AG20443 (cell line): ENCODE data around the gene C6.
"Not testable (repeated sequence)": the region's sequence is repeated elsewhere in the genome, so short reads cannot be mapped to it uniquely, and the experiment has no call there.

Experiments used
- DNase-seq: peaks from one replicate; pipeline ENCODE4 v3.0.0; 2012; ENCODE audit warnings: low spot score, mixed read lengths

The C6 gene

DNA sequence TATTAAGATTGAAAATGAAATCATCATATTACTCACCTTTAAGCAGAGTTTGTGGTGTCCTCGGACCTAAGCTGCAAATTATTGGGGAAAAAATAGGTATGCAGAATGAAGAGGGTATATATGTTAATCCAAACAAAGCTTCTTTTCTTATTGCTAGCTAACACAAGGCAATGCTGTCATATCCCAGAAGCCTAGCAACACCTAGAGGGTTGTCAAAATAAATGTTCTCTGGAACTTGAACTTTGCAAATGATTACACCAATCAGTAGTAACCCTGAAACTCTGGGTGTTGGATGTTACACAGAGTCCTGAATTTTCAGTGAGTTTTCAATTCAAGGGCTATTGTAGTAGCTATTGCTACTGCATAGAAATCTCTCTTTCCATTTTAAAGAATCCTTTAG, at the start of gene C6:
Gene C6, minus strand, starts transcription at position 193 of the 400 bp plus-strand sequence. CDS start 10,302 bp downstream, outside the sequence.
- DNase-seq, result no peak

DNA sequence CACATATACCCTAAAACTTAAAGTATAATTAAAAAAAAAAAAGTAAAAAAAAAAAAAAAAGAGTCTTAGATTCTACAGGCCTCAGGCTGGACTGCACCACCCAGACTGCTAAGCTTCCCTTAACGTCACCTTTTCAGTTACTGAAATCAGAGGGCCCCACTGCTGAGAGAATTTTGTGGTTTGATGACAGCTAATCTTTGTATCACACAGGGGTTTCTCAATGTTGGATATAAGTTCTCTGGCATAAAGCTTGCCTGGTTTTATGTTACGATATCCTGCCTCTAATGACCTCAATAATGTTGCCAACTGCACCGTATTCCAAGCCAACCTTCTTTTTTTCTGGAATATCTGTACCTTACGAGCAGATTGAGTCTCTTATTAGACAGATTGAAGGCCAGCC, 43.1 kb upstream of the C6 start:
- DNase-seq, result no peak

DNA sequence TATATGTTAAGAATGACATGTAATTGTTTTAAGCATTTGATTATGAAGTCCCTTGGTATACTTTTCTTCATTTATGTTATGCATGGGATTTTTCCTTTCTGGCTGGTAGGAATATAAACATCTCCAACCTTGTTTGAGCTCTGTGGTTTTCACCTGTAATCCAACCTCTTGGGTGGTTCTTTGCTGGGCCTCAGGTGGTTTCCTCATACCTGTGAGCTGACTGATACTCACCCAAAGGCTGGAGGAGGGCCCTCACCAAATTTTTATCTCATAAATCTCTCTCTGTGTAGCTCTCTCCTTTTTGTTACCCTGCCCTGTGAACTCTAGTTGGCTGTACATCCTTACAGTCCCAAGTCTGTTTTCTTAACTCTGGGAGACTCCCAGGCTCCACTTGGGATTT, 39.8 kb upstream of the C6 start:
- DNase-seq, result no peak

DNA sequence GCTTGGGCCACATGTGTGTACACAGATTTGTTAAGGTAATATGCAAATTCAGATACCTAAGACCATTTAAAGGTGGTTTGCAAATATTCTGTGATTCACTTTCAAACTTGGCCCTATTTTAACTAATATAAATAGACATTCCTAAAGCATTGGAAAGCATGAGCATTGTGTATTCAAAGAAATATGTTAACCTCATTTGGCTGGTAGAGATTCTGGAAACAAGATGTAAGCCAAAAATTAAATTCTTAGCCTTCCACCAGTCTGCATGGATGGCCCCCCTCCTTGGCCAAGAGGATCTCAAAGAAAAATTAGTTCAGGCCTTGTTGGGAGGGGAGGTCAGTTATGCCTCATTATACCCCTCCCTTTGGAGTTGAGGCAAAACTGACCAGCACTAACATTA, 38.7 kb upstream of the C6 start:
- DNase-seq, result peak; percentile 13

DNA sequence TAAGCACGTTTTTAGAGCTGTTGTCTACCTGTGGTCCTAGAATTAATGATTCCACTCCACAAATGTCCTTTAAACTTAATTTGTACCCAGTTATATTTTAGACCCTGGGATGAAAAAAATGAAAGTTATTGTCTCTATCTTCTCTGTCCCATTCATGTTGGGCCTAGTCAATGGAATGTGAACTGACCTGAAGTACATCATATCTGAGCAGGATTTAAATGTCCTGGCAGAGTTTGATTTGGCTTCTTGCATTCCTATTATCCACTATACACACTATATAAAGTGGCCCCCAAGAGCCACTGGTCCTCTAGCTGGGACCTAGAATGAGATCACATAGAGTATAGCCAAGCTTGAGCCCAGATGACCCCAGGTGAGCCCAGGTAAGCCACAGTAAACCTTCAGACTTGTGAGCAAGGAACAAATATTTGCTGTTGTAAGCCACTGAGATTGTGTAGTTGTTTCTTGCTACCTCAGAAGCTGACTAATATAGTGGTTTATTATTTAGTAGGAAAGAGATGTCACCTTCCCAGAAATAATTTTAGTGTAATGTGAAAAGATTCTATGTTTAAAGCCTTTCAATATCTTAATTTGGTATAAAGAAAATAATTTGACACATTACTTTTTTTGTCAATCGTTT, 37.1 kb upstream of the C6 start:
- DNase-seq, result no peak

DNA sequence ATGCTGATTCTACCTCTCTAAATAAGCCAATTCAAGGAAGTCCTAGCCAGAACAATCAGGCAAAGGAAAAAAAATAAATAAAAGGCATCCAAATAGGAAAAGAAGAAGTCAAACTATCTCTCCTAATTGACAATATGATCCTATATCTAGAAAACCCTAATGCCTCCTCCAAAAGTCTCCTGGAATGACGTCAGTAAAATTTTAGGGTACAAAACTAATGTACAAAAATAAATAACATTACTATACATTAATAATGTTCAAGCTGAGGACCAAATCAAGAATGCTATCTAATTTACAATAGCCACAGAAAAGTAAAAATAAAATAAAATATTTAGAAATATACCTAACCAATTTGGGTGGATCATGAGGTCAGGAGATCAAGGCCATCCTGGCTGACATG, 33.8 kb upstream of the C6 start:
- no peak for DNase-seq

DNA sequence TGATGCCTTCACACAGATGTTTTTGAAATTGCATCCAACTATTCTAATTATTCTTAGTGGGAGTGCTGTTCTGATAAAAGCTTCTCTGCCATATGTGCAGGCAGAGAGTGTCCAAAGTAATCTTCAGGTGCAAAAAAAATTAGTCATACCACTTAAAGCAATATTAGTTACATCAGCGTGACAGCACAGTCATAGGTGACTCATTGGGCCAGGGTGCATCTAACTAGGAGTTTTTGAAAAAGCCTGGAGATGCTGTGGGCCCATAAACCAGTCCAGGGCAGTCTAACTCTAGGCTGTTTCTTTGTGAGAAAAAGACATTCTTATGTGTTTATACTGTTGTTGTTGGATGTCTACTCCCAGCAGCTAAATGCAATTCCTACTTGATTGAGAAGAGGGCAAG, 33.0 kb upstream of the C6 start:
- DNase-seq, result peak; percentile 15

DNA sequence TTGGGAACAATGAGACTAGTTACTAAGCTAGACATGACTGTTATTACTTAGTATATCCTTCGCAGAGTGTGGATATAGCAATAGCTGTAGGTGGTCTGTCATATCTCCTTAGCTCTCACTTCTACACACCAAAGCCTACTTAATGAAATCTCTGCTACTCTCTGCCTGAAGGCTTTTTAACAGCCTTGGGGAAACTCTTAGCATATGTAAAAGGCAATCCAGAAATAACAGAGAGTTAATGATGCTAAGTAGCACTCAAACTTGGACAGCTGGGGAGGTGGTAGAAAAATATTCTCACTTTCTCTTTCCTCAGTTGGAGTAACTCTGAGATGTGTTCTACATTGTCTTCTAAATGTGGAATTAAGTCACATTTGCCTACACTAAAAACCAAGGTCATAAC, 30.2 kb upstream of the C6 start:
- no peak for DNase-seq

DNA sequence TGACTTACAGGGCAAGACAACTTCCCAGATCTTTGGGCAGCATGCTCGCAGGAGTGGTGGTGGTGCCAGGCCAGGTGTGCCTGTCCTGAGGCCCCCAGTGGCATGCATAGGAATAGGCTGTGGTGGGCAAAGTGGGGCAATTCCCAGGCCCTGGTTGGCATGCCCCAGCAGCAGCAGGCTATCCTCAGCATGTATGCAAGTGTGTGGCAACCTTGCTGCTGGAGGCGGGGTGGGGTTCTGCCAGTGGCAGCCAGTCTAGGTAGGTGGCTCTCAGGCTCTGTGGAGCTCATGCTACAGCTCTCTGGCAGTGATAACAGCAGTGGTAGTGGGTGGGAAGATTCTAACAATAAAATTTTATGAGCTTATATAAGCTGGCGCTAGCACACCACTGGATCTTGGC, 27.7 kb upstream of the C6 start:
- no peak for DNase-seq

DNA sequence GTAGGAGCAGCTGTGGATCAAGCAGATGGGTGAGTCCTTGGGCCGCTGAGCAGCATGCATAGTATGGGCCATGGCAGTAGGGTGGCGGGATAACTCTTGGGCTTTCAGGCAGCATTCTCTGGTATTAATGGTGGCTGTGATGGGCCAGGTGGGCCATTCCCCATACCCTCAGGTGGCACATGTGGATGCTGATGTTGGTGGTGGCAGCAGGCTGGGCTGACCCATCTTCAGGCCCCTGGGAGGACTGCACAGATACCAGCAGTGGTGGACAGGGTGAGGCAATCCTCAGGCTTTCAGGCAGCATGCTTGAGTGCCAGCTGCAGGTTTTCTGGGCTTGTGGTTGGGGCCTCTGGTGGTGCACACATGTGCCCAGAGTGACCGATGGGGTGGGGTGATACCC, 27.1 kb upstream of the C6 start:
- DNase-seq, result no peak

DNA sequence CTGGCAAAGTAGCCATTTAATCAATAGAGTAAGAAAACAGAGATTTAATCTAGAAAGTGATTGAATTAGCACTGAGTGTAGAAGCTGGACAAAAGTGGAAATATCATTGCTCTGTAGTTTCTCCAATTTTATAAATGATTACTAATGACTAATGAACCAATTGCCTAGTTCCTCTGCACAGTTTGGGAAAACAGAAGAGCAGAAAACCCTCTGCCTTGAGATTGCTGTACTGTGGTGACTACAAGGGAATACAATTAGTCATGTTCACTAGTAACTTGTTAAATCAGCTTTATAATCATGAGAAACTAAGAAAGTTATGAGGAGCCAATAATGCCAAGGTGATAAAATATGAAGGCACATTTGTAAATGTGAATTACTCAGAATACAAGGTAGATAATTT, 21.1 kb upstream of the C6 start:
- no peak for DNase-seq

DNA sequence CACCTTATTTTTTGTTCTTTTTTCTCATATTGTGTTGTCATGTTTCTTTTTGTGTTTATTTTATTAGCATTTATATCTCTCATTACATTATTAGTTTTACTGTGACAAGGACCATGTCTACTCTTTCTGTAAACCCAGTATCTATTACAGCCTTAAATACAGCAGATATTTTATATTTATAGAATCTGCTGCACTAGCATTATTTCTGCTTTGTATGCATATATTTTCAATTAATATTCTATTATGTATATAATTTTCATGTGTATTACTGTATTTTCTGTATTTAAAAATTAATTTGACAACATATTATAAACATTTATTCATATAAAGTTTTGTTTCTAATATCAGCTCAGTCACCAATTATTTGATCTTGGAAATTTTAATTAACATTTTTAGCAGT, 19.5 kb upstream of the C6 start:
- DNase-seq, result no peak

DNA sequence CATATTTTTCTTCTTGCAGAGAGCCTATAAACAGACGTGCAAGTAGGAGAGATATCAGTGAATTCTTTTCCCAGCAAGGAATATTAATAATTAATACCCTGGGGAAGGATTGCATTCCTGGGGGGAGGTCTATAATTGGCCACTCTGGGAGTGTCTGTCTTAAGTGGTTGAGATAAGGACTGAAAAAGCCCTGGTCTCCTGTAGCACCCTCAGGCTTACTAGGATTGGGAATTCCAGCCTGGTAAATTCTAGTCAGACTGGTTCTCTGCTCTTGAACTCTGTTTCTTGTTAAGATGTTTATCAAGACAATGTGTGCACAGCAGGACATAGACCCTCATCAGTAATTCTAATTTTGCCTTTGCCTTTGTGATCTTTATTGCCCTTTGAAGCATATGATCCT, 16.9 kb upstream of the C6 start:
- DNase-seq, result not testable (repeated sequence)

DNA sequence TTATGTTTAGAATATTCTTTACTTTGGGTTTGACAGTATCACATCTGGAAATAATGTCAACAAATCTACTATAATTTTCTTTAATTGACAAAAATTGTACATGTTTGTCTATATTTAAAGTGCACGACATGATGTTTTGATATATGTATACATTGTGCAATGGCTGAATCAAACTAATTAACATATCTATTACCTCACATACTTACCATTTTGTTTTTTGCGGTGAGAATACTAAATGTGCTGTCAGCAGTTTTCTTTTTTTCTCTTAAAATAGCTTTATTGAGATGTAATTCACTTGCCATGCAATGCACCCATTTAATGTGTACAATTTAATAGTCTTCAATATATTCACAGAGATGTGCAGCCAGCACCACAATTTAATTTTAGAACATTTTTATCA, 10.6 kb upstream of the C6 start:
- DNase-seq, result no peak

DNA sequence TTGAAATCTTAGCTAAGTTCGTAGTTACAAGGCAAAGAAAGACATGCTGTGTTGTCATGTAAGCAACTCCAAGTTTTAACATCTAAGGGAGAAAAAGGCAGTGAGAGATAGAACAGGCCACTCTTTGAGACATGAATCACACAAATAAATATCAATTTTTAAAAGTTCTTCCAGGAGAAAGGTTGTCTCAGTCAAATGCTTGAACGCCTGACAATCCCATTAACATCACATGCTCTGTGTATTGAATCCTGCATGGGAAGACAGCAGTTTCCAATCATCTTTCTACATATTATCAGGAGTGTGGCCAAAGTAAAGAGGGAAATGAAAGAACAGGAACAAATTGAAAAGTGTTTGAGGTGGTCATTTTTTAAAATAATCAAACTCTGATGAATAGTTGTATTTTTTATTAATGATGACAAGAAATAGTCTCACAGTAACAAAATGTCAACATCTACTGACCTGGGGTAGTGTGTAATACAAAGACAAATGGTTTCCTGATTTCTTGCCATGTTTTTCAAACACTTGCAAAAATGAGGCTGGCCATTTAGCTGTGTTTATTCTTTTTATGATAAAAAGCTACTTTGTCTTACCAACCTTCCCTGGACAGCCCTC, 6.4 kb upstream of the C6 start:
- DNase-seq, result no peak

DNA sequence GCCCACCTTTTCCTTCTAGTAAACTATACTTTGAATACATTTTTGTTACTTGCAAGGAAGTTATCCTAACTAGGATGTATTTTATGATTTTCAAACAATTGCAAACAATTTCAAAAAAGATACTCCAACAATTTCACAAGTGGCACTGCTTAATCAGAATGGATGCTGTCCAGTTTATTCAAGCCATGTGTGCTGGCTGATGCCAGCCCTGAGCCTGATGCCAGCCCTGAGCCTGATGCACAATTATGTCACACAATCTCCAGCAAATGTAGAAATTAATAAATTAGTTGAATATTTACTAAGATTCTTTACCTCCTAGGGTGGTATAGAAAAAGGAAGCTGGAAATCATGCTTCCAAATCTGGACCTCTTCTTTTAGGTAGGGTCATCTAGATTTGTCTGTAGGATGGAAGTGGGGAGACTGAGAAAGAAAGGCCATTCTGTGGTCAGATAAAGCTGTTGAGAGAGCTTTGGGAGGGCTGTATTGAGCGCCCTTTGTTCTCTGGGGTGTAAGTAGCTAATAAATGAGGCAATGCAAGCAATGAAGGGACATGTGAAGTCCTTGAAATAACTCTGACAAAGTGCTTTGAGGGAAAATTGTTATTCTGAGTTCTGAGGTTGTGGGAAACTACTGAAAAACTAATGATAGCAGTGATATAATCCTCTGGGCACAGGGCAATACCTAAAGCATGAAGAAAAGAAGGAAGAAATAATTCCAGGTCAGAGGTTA, 5.8 kb upstream of the C6 start:
- DNase-seq, result no peak

DNA sequence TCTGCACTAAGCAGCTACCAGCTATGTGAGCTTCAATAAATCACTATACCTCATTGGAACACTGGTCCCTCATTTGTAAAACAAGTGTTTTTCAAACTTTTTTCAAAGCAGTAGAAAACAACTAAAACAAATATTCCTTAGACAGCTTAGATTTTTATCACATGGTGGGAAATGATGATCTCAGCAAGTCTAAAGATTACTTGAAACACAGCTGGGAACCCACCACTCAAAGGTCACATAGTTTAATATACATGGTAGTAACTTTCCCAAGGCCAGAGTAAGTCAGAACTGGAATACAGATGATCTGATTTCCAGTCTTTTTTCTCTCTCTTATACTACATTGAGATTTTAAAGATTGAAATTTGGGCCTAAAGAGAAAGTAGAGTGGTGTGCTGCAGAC, 850 bp upstream of the C6 start:
- DNase-seq, result no peak

DNA sequence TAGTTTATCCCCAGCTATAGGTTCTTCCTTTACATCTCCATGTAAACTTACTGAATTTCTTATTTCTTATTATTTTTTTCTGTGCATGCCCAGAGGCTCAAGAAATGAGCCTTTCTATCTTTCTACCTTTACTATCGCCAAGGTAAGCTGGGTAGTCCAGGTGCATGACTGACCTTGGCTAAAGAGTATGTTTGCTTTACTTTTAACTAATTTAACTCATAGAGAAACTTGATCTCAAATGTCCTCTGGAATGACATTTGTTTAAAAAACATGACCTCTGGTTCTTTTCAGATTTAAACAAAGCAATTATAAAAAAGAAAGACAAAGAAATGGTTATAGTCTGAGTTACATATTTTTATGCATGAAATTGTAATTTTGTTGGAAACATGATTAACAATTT, 397 bp downstream of the C6 start:
- DNase-seq, result no peak

DNA sequence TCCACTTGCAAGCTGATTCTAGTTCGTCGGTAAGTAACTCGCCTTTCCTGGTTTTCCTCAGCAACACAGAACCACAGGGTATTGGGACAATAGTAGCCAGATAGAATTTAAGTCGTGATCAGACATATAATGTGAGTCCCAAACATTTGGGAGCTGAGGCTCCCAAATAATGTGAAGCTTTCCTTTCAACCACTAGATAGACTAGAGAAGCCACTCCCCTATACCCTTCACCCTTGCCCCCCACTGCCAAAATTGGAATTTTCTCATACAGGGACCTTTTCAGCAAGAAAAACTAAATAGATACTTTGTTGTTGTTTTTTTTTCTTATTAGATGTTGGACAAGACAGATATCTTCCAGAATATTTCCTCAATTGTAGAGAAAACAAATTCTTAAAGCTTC, 1.9 kb downstream of the C6 start:
- no peak for DNase-seq

DNA sequence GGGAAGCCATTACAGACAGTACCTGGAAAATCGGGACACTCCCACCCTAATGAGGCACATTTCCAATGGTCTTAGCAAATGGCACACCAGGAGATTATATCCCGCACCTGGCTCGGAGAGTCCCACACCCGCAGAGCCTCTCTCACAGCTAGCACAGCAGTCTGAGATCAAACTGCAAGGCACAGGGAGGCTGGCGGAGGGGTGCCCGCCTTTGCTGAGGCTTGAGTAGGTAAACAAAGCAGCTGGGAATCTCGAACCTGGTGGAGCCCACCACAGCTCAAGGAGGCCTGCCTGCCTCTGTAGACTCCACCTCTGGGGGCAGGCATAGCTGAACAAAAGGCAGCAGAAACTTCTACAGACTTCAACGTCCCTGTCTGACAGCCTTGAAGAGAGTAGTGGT, 7.9 kb downstream of the C6 start:
- DNase-seq, result not testable (repeated sequence)

DNA sequence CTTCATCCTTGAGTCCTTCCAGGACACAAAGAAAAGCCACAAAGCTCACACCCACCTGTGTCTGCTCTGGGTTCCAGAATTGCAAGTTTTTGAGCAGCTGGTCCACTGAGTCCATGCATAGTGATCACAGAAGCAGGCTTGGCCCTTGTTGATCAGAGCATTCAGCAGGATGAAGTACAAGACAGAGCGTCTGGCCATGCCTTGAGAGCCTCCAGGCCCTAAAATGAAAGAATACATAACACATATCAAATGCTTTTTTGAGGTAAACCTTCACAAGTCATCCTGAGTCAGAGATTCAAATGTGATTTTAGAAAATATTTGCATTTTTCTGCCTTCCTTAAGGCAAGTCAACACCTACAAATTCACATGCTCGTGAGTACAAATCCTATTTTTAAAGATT, 10.3 kb downstream of the C6 start:
- no peak for DNase-seq

DNA sequence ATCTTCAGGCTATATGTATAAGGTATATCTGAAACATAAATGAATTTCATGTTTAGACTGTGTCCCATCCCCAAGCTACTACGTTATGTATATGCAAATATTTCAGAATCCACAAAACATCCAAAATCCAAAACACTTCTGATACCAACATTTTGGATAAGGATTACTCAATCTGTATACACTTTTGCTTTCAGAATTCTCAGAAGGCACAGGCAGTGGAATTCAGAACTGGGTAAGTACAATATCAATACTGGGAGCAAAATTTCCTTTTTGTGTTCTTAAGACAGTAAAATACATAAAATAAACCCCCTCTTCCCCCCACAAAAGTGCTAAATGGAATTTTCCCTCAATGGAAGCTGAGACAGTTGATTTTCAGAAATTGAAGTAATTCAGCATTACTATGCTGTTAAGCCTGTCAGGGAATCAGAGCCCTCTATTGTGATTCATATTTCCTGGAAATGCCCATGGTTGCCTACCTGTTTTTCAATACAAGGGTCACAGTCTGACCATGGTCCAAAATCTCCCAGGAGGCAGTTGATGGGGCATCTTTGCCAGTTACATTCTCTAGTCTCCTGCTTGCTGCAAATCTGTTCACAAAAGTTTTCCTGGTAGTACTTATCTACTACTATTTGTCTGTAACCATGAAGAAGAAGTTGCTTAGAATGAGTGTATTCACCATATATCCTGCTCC, 12.1 kb downstream of the C6 start:
- DNase-seq, result no peak

DNA sequence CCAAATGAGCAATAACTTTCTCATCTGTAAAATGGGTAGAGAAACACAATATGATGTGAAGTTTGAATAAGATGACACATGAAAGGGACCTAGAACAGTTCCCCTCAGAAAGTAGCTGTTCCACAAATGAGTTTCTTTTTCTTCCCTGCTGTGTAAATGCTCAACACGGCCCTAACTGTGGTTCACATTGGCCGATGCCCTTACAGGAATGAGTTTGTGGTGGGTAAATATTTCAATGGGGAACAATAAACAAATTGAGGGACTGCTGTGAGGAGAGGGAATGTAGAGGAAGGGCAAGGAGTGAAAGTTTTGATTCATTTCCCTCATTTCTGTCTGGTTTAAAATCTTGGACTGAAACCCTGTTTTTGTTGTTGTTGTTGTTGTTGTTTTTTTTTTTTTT, 12.8 kb downstream of the C6 start:
- no peak for DNase-seq
